GM12878 (cell line): Measurements from ENCODE around the gene BCL2L13. TPM values are rescaled to one million over a fixed set of nuclear protein-coding genes. Genes with fewer than 3 reads are reported as not detected.
"Not testable (repeated sequence)": the region's sequence is repeated elsewhere in the genome, so short reads cannot be mapped to it uniquely, and the experiment has no call there.

Experiments used
- ATAC-seq: fragments of 200-7000 bp; cut with Tn5 transposase; 3 replicates; pipeline ENCODE4 v1.9.1; 2020; ENCODE audit warnings: mild to moderate bottlenecking, moderate library complexity
- BruUV-seq: library from RNA; stranded (reverse); fragments of 400-500 nt; replicated peaks from 2 replicates; lab custom pipeline; 2021; lab: Mats Ljungman, UMichigan
- CTCF ChIA-PET: fragments of 300-600 bp; sonication (Branson Sonifier 250); formaldehyde crosslinking; extraction: SDS; loops from one replicate; lab custom pipeline; 2021; ENCODE audit warnings: inconsistent platforms; lab: Yijun Ruan, JAX
- POLR2A ChIA-PET: fragments of 350-600 bp; formaldehyde crosslinking; extraction: SDS; loops from one replicate; lab custom pipeline; 2021; ENCODE audit warnings: inconsistent platforms; lab: Charles Lee
- RAD21 ChIA-PET: fragments of 300-600 bp; sonication (Branson Sonifier 250); formaldehyde crosslinking; loops from one replicate; lab custom pipeline; 2023; ENCODE audit warnings: antibody characterized with exemption; ENCODE audit not compliant: unreplicated experiment; lab: Charles Lee
- SMC1A ChIA-PET: fragments of 300-600 bp; sonication (Branson Sonifier 250); formaldehyde crosslinking; loops from one replicate; lab custom pipeline; 2023; ENCODE audit not compliant: unreplicated experiment, uncharacterized antibody; lab: Charles Lee
- DNase-seq: peaks from one replicate; pipeline ENCODE4 v3.0.0-alpha.2; 2011; ENCODE audit warnings: low read depth, low spot score
- FAIRE-seq: peaks from 3 replicates; lab custom pipeline; 2011; peaks lifted over from hg19 to GRCh38; lab: Jason Lieb, UNC
- H2AFZ ChIP-seq: 2 replicates; pipeline ENCODE4 v1.6.0; 2011; ENCODE audit warnings: low read depth, low read length, control low read depth; ENCODE audit not compliant: control insufficient read depth
- H3K27ac ChIP-seq: 2 replicates; pipeline ENCODE4 v1.5.1; 2011; ENCODE audit warnings: control low read depth; ENCODE audit not compliant: control insufficient read depth, insufficient read depth
- H3K27me3 ChIP-seq, 2 experiments: replicated peaks in 1 of 2; 2 replicates each; pipeline versions ENCODE4 v1.6.0 to v1.6.1; 2011; ENCODE audit warnings: low read length in 1 of 2; ENCODE audit not compliant: control insufficient read depth in 2 of 2, insufficient read depth in 2 of 2
- H3K36me3 ChIP-seq, 2 experiments: 2 replicates each; pipeline ENCODE4 v1.5.1; 2011; ENCODE audit warnings: low read length in 1 of 2; ENCODE audit not compliant: control insufficient read depth in 2 of 2, insufficient read depth in 2 of 2
- H3K4me1 ChIP-seq: 2 replicates; pipeline ENCODE4 v1.6.1; 2011; ENCODE audit warnings: mild to moderate bottlenecking, low read length, moderate library complexity, mixed read lengths; ENCODE audit not compliant: control insufficient read depth, insufficient read depth
- H3K4me2 ChIP-seq: 2 replicates; pipeline ENCODE4 v1.6.0; 2011; ENCODE audit warnings: control low read depth; ENCODE audit not compliant: control insufficient read depth, insufficient read depth
- H3K4me3 ChIP-seq: fragments of 200-600 bp; sonication (generic); 2 replicates; pipeline ENCODE4 v1.5.1; 2016
- H3K79me2 ChIP-seq: 2 replicates; pipeline ENCODE4 v1.6.0; 2011; ENCODE audit warnings: low read length; ENCODE audit not compliant: control insufficient read depth, insufficient read depth
- H3K9ac ChIP-seq: 2 replicates; pipeline ENCODE4 v1.8.0; 2011; ENCODE audit warnings: low read length, control low read depth, mixed read lengths; ENCODE audit not compliant: control insufficient read depth, insufficient read depth
- H3K9me3 ChIP-seq: replicated peaks from 3 replicates; pipeline ENCODE4 v1.5.1; 2011; ENCODE audit warnings: mild to moderate bottlenecking, low read length; ENCODE audit not compliant: control insufficient read depth, insufficient read depth
- H4K20me1 ChIP-seq: 2 replicates; pipeline ENCODE4 v1.6.0; 2011; ENCODE audit not compliant: control insufficient read depth, insufficient read depth
- ETV6 ChIP-seq, 2 experiments: fragments of 450-650 bp in 1 of 2; IDR thresholded peaks in 1 of 2; conservative IDR thresholded peaks in 1 of 2; 2 replicates each; pipeline ENCODE4 v1.6.1; 2014; ENCODE audit warnings: antibody characterized with exemption in 1 of 2, borderline replicate concordance in 1 of 2, low read depth in 1 of 2, mild to moderate bottlenecking in 1 of 2, moderate library complexity in 1 of 2
- FOS ChIP-seq: IDR thresholded peaks from 3 replicates; pipeline ENCODE4 v1.6.1; 2011; ENCODE audit warnings: borderline replicate concordance; ENCODE audit not compliant: insufficient read length; ENCODE audit errors: extremely low read depth
- JUND ChIP-seq: IDR thresholded peaks from 2 replicates; pipeline ENCODE4 v1.6.1; 2012; ENCODE audit warnings: low read depth, mild to moderate bottlenecking, low read length, improper control_type of control experiment, moderate library complexity
- RAD21 ChIP-seq: IDR thresholded peaks from 2 replicates; pipeline ENCODE4 v1.6.1; 2011; ENCODE audit warnings: mild to moderate bottlenecking, low read depth, low read length, moderate library complexity; ENCODE audit not compliant: insufficient read depth
- RELA ChIP-seq: fragments of 450-650 bp; IDR thresholded peaks from 2 replicates; pipeline ENCODE4 v1.8.0; 2014; ENCODE audit warnings: borderline replicate concordance; ENCODE audit not compliant: partially characterized antibody
- REST ChIP-seq: IDR thresholded peaks from 2 replicates; pipeline ENCODE4 v1.6.1; 2012; ENCODE audit warnings: mild to moderate bottlenecking, low read depth, low read length
- SMC3 ChIP-seq: IDR thresholded peaks from 2 replicates; pipeline ENCODE4 v1.6.1; 2011; ENCODE audit warnings: low read length, improper control_type of control experiment, borderline replicate concordance
- SUPT20H ChIP-seq: IDR thresholded peaks from 2 replicates; pipeline ENCODE4 v1.6.1; 2011; ENCODE audit warnings: low read depth, mild to moderate bottlenecking, low read length, moderate library complexity, borderline replicate concordance; ENCODE audit not compliant: control insufficient read depth
- TCF3 ChIP-seq: IDR thresholded peaks from 2 replicates; pipeline ENCODE4 v1.6.1; 2012; ENCODE audit warnings: low read depth, mild to moderate bottlenecking, low read length, borderline replicate concordance; ENCODE audit not compliant: insufficient read depth
- WGBS: methylation state at CpG from one replicate; pipeline ENCODE4 v1.1.6; 2016; ENCODE audit warnings: low lambda C conversion rate; ENCODE audit not compliant: insufficient replicate concordance, insufficient coverage; ENCODE audit errors: missing lambda C conversion rate; 5-methylcytosine and 5-hydroxymethylcytosine counted together
- in situ Hi-C: fragments of 300-500 bp; cut with MboI; formaldehyde crosslinking; loops from 9 replicates; pipeline ENCODE4 v1.14.3; 2018; ENCODE audit warnings: mixed read lengths
- intact Hi-C: fragments of 100-400 bp; cut with micrococcal nuclease; formaldehyde crosslinking; loops from one replicate; pipeline ENCODE4 v1.14.2; 2022; ENCODE audit not compliant: unreplicated experiment
- polyA plus RNA-seq, 11 experiments: library from polyadenylated mRNA; depleted of rRNA in 4 of 11; unstranded in 6 of 11; stranded (reverse) in 5 of 11; fragments of >200 nt; fragmentation: Nextera tagmentation in 4 of 11; fragmentation: Illumina TruSeq in 1 of 11; extraction: Ambion mirVana in 4 of 11; extraction: Trizol in 1 of 11; gene quantifications; 1 replicate in 1 of 11; 2 replicates in 10 of 11; pipeline versions ENCODE4 v1.2.1 to v1.2.3, GENCODE V29; 2011 to 2016; ENCODE audit warnings: inconsistent platforms in 2 of 11, missing spikeins in 2 of 11, low read depth in 1 of 11
- total RNA-seq, 4 experiments: library from RNA; depleted of rRNA in 3 of 4; stranded (reverse); fragments of >200 nt in 3 of 4; fragmentation: Illumina TruSeq in 1 of 4; extraction: Trizol in 1 of 4; gene quantifications; 2 replicates each; pipeline versions ENCODE4 v1.2.1 to v1.2.3, GENCODE V29; 2013 to 2021

The BCL2L13 gene
- total and polyA plus RNA-seq, 10 of the 15 experiments (the other 5 are each of a cell fraction or from before 2014, with no cell fraction given): 18.6 to 30.6 (median 28.2) TPM

DNA sequence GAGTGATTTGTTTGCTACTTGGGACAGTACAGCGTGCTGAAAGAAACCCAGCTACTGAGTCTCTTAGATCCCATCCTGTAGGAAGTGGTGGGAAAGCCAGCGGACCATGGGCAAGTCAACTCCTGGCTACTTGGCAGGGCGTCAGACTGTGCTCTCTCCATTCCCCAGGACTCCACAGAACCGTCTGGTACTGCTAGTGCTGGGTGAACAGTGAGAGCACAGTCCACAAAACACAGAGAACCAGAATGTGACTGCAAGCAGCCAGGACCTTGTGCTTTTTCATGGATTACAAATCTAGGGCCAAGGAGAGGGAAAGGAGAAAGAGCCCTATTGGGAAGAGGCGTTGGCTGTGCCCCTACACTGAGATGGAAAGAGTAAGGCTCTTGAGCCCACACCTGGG is 125.5 kb downstream of the BCL2L13 start:
- intact Hi-C loops (no loop called here), in situ Hi-C loops (no loop called here)
- no TSS peak for BruUV-seq
- Histone ChIP-seq H3K36me3 (no peaks in the 10 kb centered on the region; a peak in 1 of 4 replicates), H3K4me2 (no peak overlapping the region), H4K20me1 (peaks cover 4% of the 10 kb centered on the region; the same call in 1 of the 2 replicates), H3K27me3 (no peaks in the 10 kb centered on the region), H3K27ac (no peak overlapping the region), H2AFZ (no peak overlapping the region), H3K4me1 (peaks cover 14% of the 10 kb centered on the region), H3K79me2 (peaks cover 54% of the 10 kb centered on the region), H3K9ac (no peak overlapping the region), H3K9me3 (no peaks in the 10 kb centered on the region), H3K4me3 (no peak overlapping the region)
- 97% methylated on average over 5 of the region's 5 CpGs for WGBS
- ChIA-PET RAD21 (no interaction called here), SMC1A (interaction anchor here (2.0 kb wide), 1 partner anchor 22 kb away, joined by 7 read pairs; no protein-coding TSS in a partner anchor), CTCF (interaction anchor here (1.5 kb wide), 1 partner anchor 21 kb away, joined by 8 read pairs; no protein-coding TSS in a partner anchor), POLR2A (no interaction called here)
- no peak for TF ChIP-seq SUPT20H
- TF ChIP-seq TCF3: no peak
- TF ChIP-seq JUND: no peak
- no peak for TF ChIP-seq RAD21
- no peak for TF ChIP-seq ETV6 (conservative IDR thresholded peaks at IDR 0.05 in 1 of 2, IDR thresholded peaks at IDR 0.05 in 1 of 2; ENCODE audit: borderline replicate concordance in 1 of 2, low read depth in 1 of 2)
- TF ChIP-seq RELA: no peak
- no peak for TF ChIP-seq FOS
- TF ChIP-seq SMC3: no peak
- TF ChIP-seq REST: no peak
- FAIRE-seq (no peak), DNase-seq (no peak), ATAC-seq (no peak)

- in situ Hi-C loops, intact Hi-C loops: not testable (repeated sequence)
Observed at GRCh38 chr22:17764852-17765251, 126.3 kb downstream of the BCL2L13 start.

More at GRCh38 chr22:17764852-17765251, 126.3 kb downstream of the BCL2L13 start:
- H4K20me1 ChIP-seq, BruUV-seq, H3K4me3 ChIP-seq, H3K27ac ChIP-seq, FAIRE-seq, H3K9ac ChIP-seq, ATAC-seq, H3K36me3 ChIP-seq, H3K27me3 ChIP-seq, H2AFZ ChIP-seq, H3K9me3 ChIP-seq, DNase-seq: not testable (repeated sequence)
- ChIA-PET CTCF (interaction anchor here (1.0 to 2.2 kb wide), 4 partner anchors 13 to 22 kb away, joined by 4 to 12 read pairs (median 6); no protein-coding TSS in a partner anchor), SMC1A (interaction anchor here (0.8 to 2.0 kb wide), 7 partner anchors 9 to 264 kb away, joined by 3 to 7 read pairs (median 4); no protein-coding TSS in a partner anchor), RAD21 (interaction anchor here (0.7 to 1.6 kb wide), 5 partner anchors 17 to 311 kb away, joined by 3 to 6 read pairs (median 4); no protein-coding TSS in a partner anchor), POLR2A (interaction anchor here (0.6 kb wide), 1 partner anchor 42 kb away, joined by 3 read pairs; no protein-coding TSS in a partner anchor)
- H3K4me2 ChIP-seq: peak overlapping the region; percentile 53
- peaks cover 22% of the 10 kb centered on the region for H3K4me1 ChIP-seq
- H3K79me2 ChIP-seq: peaks cover 61% of the 10 kb centered on the region
- 99% methylated on average over 5 of the region's 5 CpGs for WGBS
